Measurements from ENCODE around the gene NREP.

NREP gene

GRCh38 chr5:111756581-111757354 is at the start of gene NREP:
Gene NREP, minus strand, starts transcription at chr5:111757194. Its CDS starts 1,422 bp downstream, at chr5:111755772.
- no peak for DNase-seq

GRCh38 chr5:111806753-111807152 is 49.8 kb upstream of the NREP start:
- DNase-seq = no peak

GRCh38 chr5:111806156-111806555 is 49.2 kb upstream of the NREP start:
- DNase-seq = no peak

GRCh38 chr5:111805071-111805470 is 48.1 kb upstream of the NREP start:
- no peak for DNase-seq

GRCh38 chr5:111800351-111800750 is 43.4 kb upstream of the NREP start:
- DNase-seq = no peak

GRCh38 chr5:111795142-111795541 is 38.1 kb upstream of the NREP start:
- no peak for DNase-seq

GRCh38 chr5:111792471-111793058 is 35.6 kb upstream of the NREP start:
- DNase-seq = no peak

- DNase-seq = no peak
Measured at GRCh38 chr5:111790295-111790694, 33.3 kb upstream of the NREP start.

GRCh38 chr5:111787006-111787405 is 30.0 kb upstream of the NREP start:
- DNase-seq = no peak

GRCh38 chr5:111784491-111785181 is 27.6 kb upstream of the NREP start:
- no peak for DNase-seq

GRCh38 chr5:111783537-111783936 is 26.5 kb upstream of the NREP start:
- no peak for DNase-seq

- no peak for DNase-seq
Measured at GRCh38 chr5:111782216-111782615, 25.2 kb upstream of the NREP start.

GRCh38 chr5:111781200-111781599 is 24.2 kb upstream of the NREP start:
- no peak for DNase-seq

GRCh38 chr5:111779922-111780292 is 22.9 kb upstream of the NREP start:
- DNase-seq = no peak

GRCh38 chr5:111779260-111779921 is 22.4 kb upstream of the NREP start:
- no peak for DNase-seq

- no peak for DNase-seq
Measured at GRCh38 chr5:111776913-111777781, 20.2 kb upstream of the NREP start.

GRCh38 chr5:111775224-111775623 is 18.2 kb upstream of the NREP start:
- DNase-seq = no peak

GRCh38 chr5:111774525-111774924 is 17.5 kb upstream of the NREP start:
- no peak for DNase-seq

- DNase-seq = no peak
Measured at GRCh38 chr5:111772456-111773122, 15.6 kb upstream of the NREP start.

GRCh38 chr5:111769541-111769940 is 12.5 kb upstream of the NREP start:
- DNase-seq = no peak

GRCh38 chr5:111765613-111766571 is 8.9 kb upstream of the NREP start:
- no peak for DNase-seq

Data from activated gamma-delta T cell treated with Interleukin-2 at 50 U/mL for 16 hours (primary cell).